Colonic mucosa (tissue), 4 donors: ENCODE results near the gene SPX. TPM values are rescaled to one million over a fixed set of nuclear protein-coding genes. Genes with fewer than 3 reads are reported as not detected.

Source experiments
- DNase-seq: peaks from one replicate; pipeline ENCODE4 v3.0.0-alpha.2; 2020
- H3K27ac ChIP-seq: fragments of 200-600 bp; one replicate; pipeline ENCODE4 v1.8.0; 2021
- H3K27me3 ChIP-seq: fragments of 200-600 bp; one replicate; pipeline ENCODE4 v1.8.0; 2021
- H3K36me3 ChIP-seq: fragments of 200-600 bp; one replicate; pipeline ENCODE4 v1.8.0; 2021
- H3K4me1 ChIP-seq: fragments of 200-600 bp; one replicate; pipeline ENCODE4 v1.8.0; 2021; ENCODE audit warnings: mild to moderate bottlenecking
- H3K4me3 ChIP-seq: fragments of 200-600 bp; one replicate; pipeline ENCODE4 v1.8.0; 2021
- H3K9ac ChIP-seq, 2 donors: one replicate each; pipeline ENCODE4 v1.7.0; 2013; ENCODE audit warnings: control low read depth in 2 of 2, low read depth in 2 of 2, low read length in 2 of 2
- H3K9me3 ChIP-seq: fragments of 200-600 bp; one replicate; pipeline ENCODE4 v1.8.0; 2021
- CTCF ChIP-seq: fragments of 200-600 bp; IDR thresholded peaks from one replicate; pipeline ENCODE4 v1.8.0; 2022; ENCODE audit warnings: antibody characterized with exemption, mild to moderate bottlenecking
- intact Hi-C: fragments of 100-400 bp; cut with DNase I; formaldehyde crosslinking; loops from one replicate; pipeline ENCODE4 v1.14.1; 2022
- total RNA-seq, 2 donors: library from RNA; stranded (reverse); fragmentation: NEBNext Ultra II Directional in 1 of 2; extraction: Animal tissue kit (Norgen Biotek cat#: 25700) in 1 of 2; gene quantifications; one replicate each; pipeline ENCODE4 v1.2.1, GENCODE V29; 2021
- donor health status: healthy.
- donor health status: DM: no; HTN: no; CAD: no.
- donor health status: DM: no; HTN: no; CAD: no.

Gene SPX
- total RNA-seq, 2 donors from 2014 or later, result not detected

GRCh38 chr12:21538061-21538653 is 12.1 kb downstream of the SPX start:
- TF ChIP-seq CTCF, result no peak
- Histone ChIP-seq H3K9ac (no peak overlapping the region), H3K27ac (no peak overlapping the region), H3K27me3 (no peaks in the 10 kb centered on the region), H3K4me3 (no peak overlapping the region), H3K4me1 (no peaks in the 10 kb centered on the region), H3K36me3 (no peaks in the 10 kb centered on the region), H3K9me3 (no peaks in the 10 kb centered on the region)
- intact Hi-C loops, result no loop called here
- no peak for DNase-seq

DNA sequence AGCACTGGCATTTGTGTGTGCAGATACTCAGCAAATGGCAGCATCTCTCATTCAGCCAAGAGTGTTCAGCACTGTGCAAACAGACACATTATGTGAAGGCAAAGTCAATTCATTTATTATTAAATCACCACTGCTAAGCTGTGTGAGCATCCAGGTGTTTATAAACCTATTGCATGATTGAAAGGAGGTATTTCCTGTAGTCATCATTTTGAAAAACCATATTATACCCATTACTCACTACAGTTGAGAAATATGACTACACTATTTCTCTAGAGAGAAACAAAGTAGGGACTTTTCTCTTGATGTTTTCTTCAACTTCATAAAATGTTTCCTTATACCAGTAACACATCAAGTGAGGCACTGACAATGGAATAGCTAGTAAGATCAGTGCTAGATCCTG is 13.7 kb downstream of the SPX start:
- no peak for TF ChIP-seq CTCF
- Histone ChIP-seq H3K9me3 (no peaks in the 10 kb centered on the region), H3K36me3 (no peaks in the 10 kb centered on the region), H3K27ac (no peak overlapping the region), H3K4me3 (no peak overlapping the region), H3K27me3 (no peaks in the 10 kb centered on the region), H3K4me1 (no peaks in the 10 kb centered on the region), H3K9ac (no peak overlapping the region)
- no peak for DNase-seq
- intact Hi-C loops, result no loop called here

DNA sequence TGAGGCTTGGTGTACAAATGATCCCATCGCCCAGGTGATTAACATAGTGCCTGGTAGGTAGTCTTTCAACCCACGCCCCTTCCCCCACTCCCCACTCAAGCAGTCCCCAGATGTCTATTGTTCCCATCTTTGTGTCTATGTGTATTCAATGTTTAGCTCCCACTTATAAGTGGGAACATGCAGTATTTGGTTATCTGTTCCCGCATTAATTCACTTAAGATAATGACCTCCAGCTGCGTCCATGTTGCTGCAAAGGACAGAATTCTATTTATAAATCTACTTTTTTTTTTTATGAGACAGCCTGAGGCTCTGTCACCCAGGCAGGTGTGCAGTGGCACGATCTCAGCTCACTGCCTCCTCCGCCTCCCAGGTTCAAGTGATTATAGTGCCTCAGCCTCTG is 15.7 kb downstream of the SPX start:
- TF ChIP-seq CTCF, result no peak
- Histone ChIP-seq H3K27me3 (no peaks in the 10 kb centered on the region), H3K36me3 (no peaks in the 10 kb centered on the region), H3K4me1 (no peaks in the 10 kb centered on the region), H3K9me3 (no peaks in the 10 kb centered on the region), H3K4me3 (no peak overlapping the region), H3K27ac (no peak overlapping the region), H3K9ac (no peak overlapping the region)
- no peak for DNase-seq
- intact Hi-C loops, result no loop called here

DNA sequence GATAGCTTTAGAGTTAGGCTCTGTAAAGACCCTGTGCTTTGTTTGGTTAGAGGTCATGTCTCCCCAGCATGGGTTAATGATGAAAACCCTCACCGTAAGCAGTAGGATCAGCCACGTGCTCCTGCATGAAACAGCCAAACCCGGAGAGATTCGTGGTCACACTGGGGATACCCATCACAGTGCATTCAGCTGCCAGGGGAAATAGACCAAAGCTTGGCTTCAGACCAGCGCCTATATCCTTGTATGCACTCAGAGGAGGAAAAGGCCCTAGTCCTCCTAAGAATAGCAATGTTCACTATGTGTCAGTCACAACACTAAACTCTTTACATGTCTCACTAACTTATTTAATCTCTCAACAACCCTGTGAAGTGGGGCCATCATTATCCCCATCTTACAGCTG is 16.3 kb downstream of the SPX start:
- intact Hi-C loops, result no loop called here
- H3K9me3 ChIP-seq, result no peaks in the 10 kb centered on the region
- no peaks in the 10 kb centered on the region for H3K27me3 ChIP-seq
- H3K27ac ChIP-seq, result no peak overlapping the region
- H3K4me1 ChIP-seq, result no peaks in the 10 kb centered on the region
- DNase-seq, result no peak
- H3K4me3 ChIP-seq, result no peak overlapping the region
- no peak overlapping the region for H3K9ac ChIP-seq
- TF ChIP-seq CTCF, result no peak
- H3K36me3 ChIP-seq, result no peaks in the 10 kb centered on the region

DNA sequence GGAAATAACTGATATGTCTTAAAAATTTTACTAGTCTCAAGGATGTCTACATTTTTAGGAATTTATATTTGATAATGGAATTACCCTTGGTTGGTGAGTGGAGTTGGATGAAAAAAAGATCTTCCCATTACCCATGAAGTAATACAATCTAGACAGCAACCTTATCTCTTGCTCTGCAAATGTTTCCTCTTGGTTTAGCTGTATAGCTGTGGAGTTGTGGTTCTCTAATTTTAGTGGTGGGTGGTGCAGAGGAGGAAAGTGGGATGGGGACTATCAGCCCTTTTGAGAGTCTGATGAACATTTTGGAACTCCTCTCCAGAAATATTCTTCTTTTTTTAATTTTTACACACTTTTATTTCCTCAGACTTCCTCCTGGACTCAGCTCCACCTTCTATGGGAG is 17.1 kb downstream of the SPX start:
- no peaks in the 10 kb centered on the region for H3K4me1 ChIP-seq
- no peak overlapping the region for H3K4me3 ChIP-seq
- no peak overlapping the region for H3K27ac ChIP-seq
- intact Hi-C loops, result no loop called here
- TF ChIP-seq CTCF, result no peak
- no peaks in the 10 kb centered on the region for H3K9me3 ChIP-seq
- H3K9ac ChIP-seq, result no peak overlapping the region
- H3K36me3 ChIP-seq, result no peaks in the 10 kb centered on the region
- H3K27me3 ChIP-seq, result no peaks in the 10 kb centered on the region
- no peak for DNase-seq
